ENCODE results near the gene KCNQ5. TPM values are rescaled to one million over a fixed set of nuclear protein-coding genes. Genes with fewer than 3 reads are reported as not detected.

Gene KCNQ5
- total and polyA plus RNA-seq, 12 donors: 0.10 to 3.6 (median 0.52) TPM

- no peak overlapping the region for H3K27ac ChIP-seq
- H3K9me3 ChIP-seq (replicated peaks in 1 of 3): no peaks in the 10 kb centered on the region
- no peaks in the 10 kb centered on the region for H3K27me3 ChIP-seq
- no peaks in the 10 kb centered on the region for H3K4me1 ChIP-seq (replicated peaks in 1 of 2)
- DNase-seq: no peak
- WGBS, 4 donors: 68 to 82% (median 74%) methylated on average over 2 of the region's 2 CpGs
- H3K36me3 ChIP-seq (replicated peaks in 1 of 2): no peaks in the 10 kb centered on the region
- TF ChIP-seq CTCF (IDR thresholded peaks at IDR 0.05) (no peak), POLR2A (IDR thresholded peaks at IDR 0.05) (no peak)
- no peak overlapping the region for H3K4me3 ChIP-seq
- intact Hi-C loops (cut with DNase I): no loop called here
Measured at GRCh38 chr6:72783035-72783434, 161.2 kb downstream of the KCNQ5 start.

DNA sequence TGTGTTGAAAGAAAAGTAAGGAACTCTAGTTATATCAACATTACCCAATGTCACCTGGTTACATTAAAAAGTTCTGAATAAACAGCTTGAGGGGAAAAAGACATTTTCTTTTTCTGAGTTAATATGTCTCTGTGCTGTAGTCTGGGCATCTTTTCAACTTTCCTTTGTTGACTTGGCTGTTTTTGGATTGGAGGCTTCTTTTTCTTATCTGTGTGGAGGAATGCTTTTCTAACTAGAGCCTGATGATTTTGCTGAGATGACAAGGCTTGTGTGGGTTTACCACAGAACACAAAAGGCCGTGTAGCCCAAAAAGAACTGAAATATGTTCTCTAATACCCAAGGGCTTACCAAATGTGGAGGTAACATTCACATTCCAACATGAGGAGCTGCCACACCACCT, 161.8 kb downstream of the KCNQ5 start:
- H3K27ac ChIP-seq: no peak overlapping the region
- no peak overlapping the region for H3K4me3 ChIP-seq
- no peak for TF ChIP-seq POLR2A (IDR thresholded peaks at IDR 0.05)
- no peak for TF ChIP-seq CTCF (IDR thresholded peaks at IDR 0.05)
- no peaks in the 10 kb centered on the region for H3K27me3 ChIP-seq
- 27 to 65% (median 42%) methylated on average over 1 of the region's 1 CpG for WGBS, 4 donors
- no peaks in the 10 kb centered on the region for H3K4me1 ChIP-seq (replicated peaks in 1 of 2)
- intact Hi-C loops (cut with DNase I): no loop called here
- no peaks in the 10 kb centered on the region for H3K9me3 ChIP-seq (replicated peaks in 1 of 3)
- H3K36me3 ChIP-seq (replicated peaks in 1 of 2): no peaks in the 10 kb centered on the region
- no peak for DNase-seq

GRCh38 chr6:72784071-72784470, 162.2 kb downstream of the KCNQ5 start:
- TF ChIP-seq POLR2A (IDR thresholded peaks at IDR 0.05) (no peak), CTCF (IDR thresholded peaks at IDR 0.05) (no peak)
- H3K27ac ChIP-seq: no peak overlapping the region
- 76 to 84% (median 80%) methylated on average over 3 of the region's 3 CpGs for WGBS, 4 donors
- H3K27me3 ChIP-seq: no peaks in the 10 kb centered on the region
- DNase-seq: no peak
- no peaks in the 10 kb centered on the region for H3K4me1 ChIP-seq (replicated peaks in 1 of 2)
- H3K9me3 ChIP-seq (replicated peaks in 1 of 3): no peaks in the 10 kb centered on the region
- intact Hi-C loops (cut with DNase I): no loop called here
- H3K4me3 ChIP-seq: no peak overlapping the region
- H3K36me3 ChIP-seq (replicated peaks in 1 of 2): no peaks in the 10 kb centered on the region

- Histone ChIP-seq H3K9me3 (replicated peaks in 1 of 3) (no peaks in the 10 kb centered on the region), H3K4me3 (no peak overlapping the region), H3K4me1 (replicated peaks in 1 of 2) (no peaks in the 10 kb centered on the region), H3K27ac (no peak overlapping the region), H3K36me3 (replicated peaks in 1 of 2) (no peaks in the 10 kb centered on the region), H3K27me3 (no peaks in the 10 kb centered on the region)
- 49 to 76% (median 65%) methylated on average over 3 of the region's 3 CpGs for WGBS, 4 donors
- TF ChIP-seq POLR2A (IDR thresholded peaks at IDR 0.05) (no peak), CTCF (IDR thresholded peaks at IDR 0.05) (no peak)
- no peak for DNase-seq
- intact Hi-C loops (cut with DNase I): no loop called here
Measured at GRCh38 chr6:72784581-72784980, 162.7 kb downstream of the KCNQ5 start.
